Breast epithelium (tissue), 4 donors: Measurements from ENCODE around the gene USP34. TPM values are rescaled to one million over a fixed set of nuclear protein-coding genes. Genes with fewer than 3 reads are reported as not detected.

Source experiments
- DNase-seq, 2 donors: peaks; one replicate each; pipeline ENCODE4 v3.0.0-alpha.2; 2019; ENCODE audit warnings: low spot score in 2 of 2
- H3K27ac ChIP-seq, 2 donors: fragments of 200-600 bp; sonication (generic) in 1 of 2; one replicate each; pipeline ENCODE4 v1.5.1; 2016 to 2019; ENCODE audit warnings: mild to moderate bottlenecking in 1 of 2
- H3K27me3 ChIP-seq, 2 donors: fragments of 200-600 bp; sonication (generic) in 1 of 2; one replicate each; pipeline versions ENCODE4 v1.5.1 to v1.6.0; 2017 to 2019; ENCODE audit warnings: control low read depth in 1 of 2, mild to moderate bottlenecking in 1 of 2
- H3K36me3 ChIP-seq: fragments of 200-600 bp; one replicate; pipeline ENCODE4 v1.5.1; 2019
- H3K4me1 ChIP-seq, 2 donors: fragments of 200-600 bp; sonication (generic); one replicate each; pipeline ENCODE4 v1.5.1; 2016 to 2019; ENCODE audit warnings: control low read depth in 1 of 2
- H3K4me3 ChIP-seq, 3 donors: fragments of 200-600 bp; sonication (generic); 1 replicate in 2 of 3; 2 replicates in 1 of 3; pipeline ENCODE4 v1.5.1; 2016 to 2019; ENCODE audit warnings: mild to moderate bottlenecking in 3 of 3, moderate library complexity in 2 of 3
- H3K9me3 ChIP-seq, 2 donors: fragments of 200-600 bp; sonication (generic) in 1 of 2; one replicate each; pipeline ENCODE4 v1.5.1; 2016 to 2019; ENCODE audit warnings: control low read depth in 1 of 2
- CTCF ChIP-seq, 3 donors: fragments of 450-650 bp; IDR thresholded peaks; one replicate each; pipeline ENCODE4 v1.5.1; 2016 to 2017; ENCODE audit warnings: antibody characterized with exemption in 3 of 3, mild to moderate bottlenecking in 3 of 3, moderate library complexity in 3 of 3
- POLR2A ChIP-seq: fragments of 450-650 bp; IDR thresholded peaks from one replicate; pipeline ENCODE4 v1.6.1; 2016; ENCODE audit warnings: antibody characterized with exemption, mild to moderate bottlenecking, moderate library complexity
- POLR2AphosphoS5 ChIP-seq, 3 donors: sonication (generic); formaldehyde crosslinking; IDR thresholded peaks; one replicate each; pipeline ENCODE4 v1.6.1; 2017; ENCODE audit warnings: antibody characterized with exemption in 3 of 3
- intact Hi-C: fragments of 100-400 bp; cut with DNase I; formaldehyde crosslinking; loops from one replicate; pipeline ENCODE4 v1.15.1; 2023; ENCODE audit warnings: low total_unique reads
- total RNA-seq, 3 donors: library from RNA; depleted of rRNA; stranded (reverse); fragments of >200 nt; gene quantifications; one replicate each; pipeline ENCODE4 v1.1.0, GENCODE V29; 2016

USP34 gene
- total RNA-seq, 3 donors from 2014 or later: 148 to 260 (median 189) TPM

DNA sequence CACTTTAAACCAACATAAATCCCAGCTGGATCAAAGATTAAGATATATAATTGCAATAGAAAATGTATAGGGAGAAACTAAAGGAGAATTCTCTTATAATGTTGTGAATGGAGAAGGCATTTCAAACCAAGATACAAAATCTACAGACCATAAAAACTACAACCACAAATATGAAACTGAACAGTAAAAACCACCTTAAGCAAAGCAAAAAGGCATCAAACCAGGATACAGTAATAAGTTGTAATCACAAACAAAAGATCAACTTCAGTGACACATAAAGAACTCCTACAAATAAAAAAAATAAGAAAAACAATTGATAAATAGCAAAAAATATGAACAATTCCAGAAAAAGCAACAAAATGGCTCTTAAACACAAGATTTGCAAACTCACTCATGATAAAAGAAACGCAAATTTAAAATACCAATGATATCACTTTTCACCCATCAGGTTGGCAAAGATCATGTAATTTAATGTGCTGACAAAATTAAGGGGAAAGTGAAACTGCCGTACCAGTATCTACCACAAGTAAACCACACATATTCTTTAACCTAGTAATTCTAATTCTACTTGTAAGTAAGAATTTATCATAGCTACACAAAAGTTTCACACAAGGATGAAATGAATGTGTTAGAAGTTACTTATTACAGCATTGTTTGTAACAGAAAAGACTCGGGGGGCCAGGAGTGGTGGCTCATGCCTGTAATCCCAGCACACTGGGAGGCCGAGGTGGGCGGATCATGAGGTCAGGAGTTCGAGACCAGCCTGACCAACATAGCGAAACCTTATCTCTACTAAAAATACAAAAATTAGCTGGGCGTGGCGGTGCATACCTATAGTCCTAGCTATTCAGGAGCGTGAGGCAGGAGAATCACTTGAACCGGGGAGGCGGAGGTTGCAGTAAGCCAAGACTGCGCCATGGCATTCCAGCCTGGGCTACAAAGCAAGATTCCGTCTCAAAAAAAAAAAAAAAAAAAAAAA lies 101.9 kb downstream of the USP34 start:
- H3K4me3 ChIP-seq: no peak overlapping the region
- DNase-seq: no peak
- no peaks in the 10 kb centered on the region for H3K4me1 ChIP-seq
- no peaks in the 10 kb centered on the region for H3K36me3 ChIP-seq
- H3K9me3 ChIP-seq: no peaks in the 10 kb centered on the region
- H3K27me3 ChIP-seq: no peaks in the 10 kb centered on the region
- H3K27ac ChIP-seq: no peak overlapping the region
- TF ChIP-seq POLR2A: no peak
- no peak for TF ChIP-seq POLR2AphosphoS5 (IDR thresholded peaks at IDR 0.05)
- no peak for TF ChIP-seq CTCF (IDR thresholded peaks at IDR 0.05)
- intact Hi-C loops: no loop called here

DNA sequence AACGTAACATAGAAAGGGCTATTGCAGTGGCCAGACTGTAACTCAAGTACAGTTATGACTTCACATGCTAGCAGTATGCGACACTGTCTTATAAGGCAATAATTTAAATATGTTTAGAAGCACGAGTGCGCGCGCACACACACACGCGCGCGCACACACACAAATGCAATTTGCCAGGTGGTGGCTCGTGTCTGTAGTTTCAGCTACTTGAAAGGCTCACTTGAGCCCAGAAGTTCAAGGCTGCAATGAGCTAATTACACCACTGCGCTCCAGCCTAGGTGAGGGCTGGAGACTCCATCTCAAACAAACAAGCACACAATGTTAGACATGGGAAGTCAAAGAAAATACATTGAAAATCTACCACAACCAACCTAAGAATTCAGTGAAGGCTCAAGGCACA lies 103.7 kb downstream of the USP34 start:
- Histone ChIP-seq H3K27ac (no peak overlapping the region), H3K27me3 (no peaks in the 10 kb centered on the region), H3K9me3 (no peaks in the 10 kb centered on the region), H3K36me3 (no peaks in the 10 kb centered on the region), H3K4me1 (no peaks in the 10 kb centered on the region), H3K4me3 (no peak overlapping the region)
- DNase-seq: no peak
- intact Hi-C loops: no loop called here
- TF ChIP-seq POLR2AphosphoS5 (IDR thresholded peaks at IDR 0.05): no peak
- TF ChIP-seq POLR2A: no peak
- TF ChIP-seq CTCF (IDR thresholded peaks at IDR 0.05): no peak

GRCh38 chr2:61363580-61363979 lies 107.3 kb downstream of the USP34 start:
- DNase-seq: no peak
- Histone ChIP-seq H3K27me3 (no peaks in the 10 kb centered on the region), H3K4me1 (no peaks in the 10 kb centered on the region), H3K4me3 (no peak overlapping the region), H3K36me3 (no peaks in the 10 kb centered on the region), H3K27ac (no peak overlapping the region), H3K9me3 (no peaks in the 10 kb centered on the region)
- no peak for TF ChIP-seq CTCF (IDR thresholded peaks at IDR 0.05)
- no peak for TF ChIP-seq POLR2AphosphoS5 (IDR thresholded peaks at IDR 0.05)
- no peak for TF ChIP-seq POLR2A
- intact Hi-C loops: no loop called here

- intact Hi-C loops: no loop called here
- Histone ChIP-seq H3K27ac (no peak overlapping the region), H3K36me3 (no peaks in the 10 kb centered on the region), H3K9me3 (no peaks in the 10 kb centered on the region), H3K27me3 (no peaks in the 10 kb centered on the region), H3K4me1 (no peaks in the 10 kb centered on the region), H3K4me3 (no peak overlapping the region)
- TF ChIP-seq CTCF (IDR thresholded peaks at IDR 0.05): no peak
- TF ChIP-seq POLR2A: no peak
- no peak for TF ChIP-seq POLR2AphosphoS5 (IDR thresholded peaks at IDR 0.05)
- DNase-seq: no peak
These were observed 108.0 kb downstream of the USP34 start for GRCh38 chr2:61362873-61363272.

- Histone ChIP-seq H3K4me3 (no peak overlapping the region), H3K27ac (no peak overlapping the region), H3K9me3 (no peaks in the 10 kb centered on the region), H3K4me1 (no peaks in the 10 kb centered on the region), H3K27me3 (no peaks in the 10 kb centered on the region), H3K36me3 (no peaks in the 10 kb centered on the region)
- no peak for DNase-seq
- intact Hi-C loops: no loop called here
- no peak for TF ChIP-seq POLR2A
- no peak for TF ChIP-seq CTCF (IDR thresholded peaks at IDR 0.05)
- TF ChIP-seq POLR2AphosphoS5 (IDR thresholded peaks at IDR 0.05): no peak
These were observed 109.8 kb downstream of the USP34 start for GRCh38 chr2:61361068-61361467.
